HG03064 (cell line): ENCODE results near the gene ZNF75A.
"Not testable (repeated sequence)": the region's sequence is repeated elsewhere in the genome, so short reads cannot be mapped to it uniquely, and the experiment has no call there.

Source experiments
- ATAC-seq: cut with Tn5 transposase; IDR thresholded peaks from one replicate; pipeline ENCODE4 v1.9.1; 2021; ENCODE audit warnings: low read depth; ENCODE audit not compliant: unreplicated experiment

Gene ZNF75A

DNA sequence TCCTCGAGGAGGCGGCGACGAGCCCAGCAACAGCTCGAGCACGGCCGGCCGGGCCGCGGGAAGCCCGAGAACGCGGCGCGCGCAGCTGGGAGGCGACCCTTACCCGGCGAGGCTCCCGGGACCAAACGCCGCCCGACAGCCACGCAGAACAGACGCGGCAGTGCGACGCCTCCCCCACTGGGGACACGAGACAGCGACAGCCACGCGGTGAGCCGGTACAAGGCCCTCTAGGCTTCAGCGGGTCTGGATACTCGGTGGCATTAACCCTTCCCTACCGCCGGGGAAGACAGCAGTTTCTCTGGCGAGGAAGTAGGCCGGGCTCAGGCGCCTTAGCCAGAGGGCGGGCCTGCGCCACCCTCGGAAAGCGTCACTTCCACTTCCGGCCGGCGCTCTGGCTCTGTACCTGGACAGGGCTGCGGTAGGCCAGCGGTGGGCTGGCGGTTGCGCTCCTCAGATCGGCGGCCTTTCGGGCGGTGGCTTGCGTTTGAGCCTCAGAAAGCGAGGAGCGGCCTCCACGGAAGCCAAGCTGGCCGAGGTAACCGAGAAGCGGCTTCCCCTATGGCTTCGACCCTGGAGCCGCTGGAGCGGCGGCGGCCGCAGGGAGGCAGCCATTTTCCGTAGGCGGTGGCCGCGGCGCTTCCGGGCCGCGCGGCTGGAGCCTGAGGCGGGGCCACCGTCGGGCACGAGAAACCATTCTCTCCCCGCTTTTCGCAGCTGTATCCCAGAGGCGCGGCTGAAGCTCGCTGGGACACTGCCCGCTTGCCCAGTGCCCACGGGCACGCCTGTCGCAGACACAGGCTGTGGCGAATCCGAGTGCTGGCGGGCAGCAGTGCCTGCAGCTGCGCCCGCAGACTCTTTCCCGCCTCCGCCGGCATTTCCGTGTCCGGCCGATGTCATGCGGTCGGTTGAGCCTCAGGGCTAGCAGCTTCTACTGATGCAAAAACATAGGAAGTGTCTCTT lies at the start of gene ZNF75A, which contains the start of gene TIGD7:
TSS of gene ZNF75A (plus strand) at position 389 of the 960 bp plus-strand sequence. CDS start 2,932 bp downstream, outside the sequence.
TSS of gene TIGD7 (minus strand) at position 322 of the 960 bp plus-strand sequence. CDS start 4,816 bp downstream, outside the sequence.
- ATAC-seq: peak; percentile 92

DNA sequence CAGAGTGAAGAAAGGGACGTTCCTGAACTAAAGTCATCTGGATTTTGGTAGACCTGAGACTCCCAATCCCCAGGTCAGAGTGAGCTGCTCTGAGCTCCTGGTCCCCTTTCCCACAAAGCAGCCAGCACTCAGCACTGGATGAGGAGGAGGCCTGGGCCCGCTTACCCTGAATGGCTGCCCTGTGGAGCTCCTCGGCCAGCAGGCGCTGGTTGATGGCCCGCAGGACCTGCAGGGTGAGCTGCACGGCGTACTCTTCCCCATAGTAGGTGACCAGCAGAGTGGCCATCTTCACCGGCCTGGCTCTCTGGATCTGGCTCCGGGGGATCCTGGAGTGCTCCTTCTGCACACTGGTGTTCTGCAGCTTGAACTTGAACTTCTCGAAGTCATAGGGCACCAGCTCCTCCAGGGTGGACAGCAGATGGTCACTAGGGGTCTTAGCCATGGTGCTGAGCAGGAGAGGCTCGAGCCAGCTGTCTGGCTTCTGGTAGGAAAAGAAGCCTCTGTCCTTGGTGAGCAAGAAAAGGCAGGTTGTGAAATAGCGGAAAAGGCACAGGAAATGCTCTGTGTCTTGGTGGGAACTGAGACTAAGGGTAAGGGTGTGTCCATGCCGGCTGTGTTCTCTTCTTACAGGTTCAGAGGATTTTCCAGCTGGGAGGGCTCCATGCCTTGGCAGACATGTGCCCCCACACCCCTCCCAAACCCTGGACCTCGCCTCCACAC lies 49.0 kb upstream of the ZNF75A start, which contains the start of gene MEFV:
TSS of gene MEFV (minus strand) at position 488 of the 720 bp plus-strand sequence. CDS start at position 442, 46 bp downstream.
- ATAC-seq: no peak

DNA sequence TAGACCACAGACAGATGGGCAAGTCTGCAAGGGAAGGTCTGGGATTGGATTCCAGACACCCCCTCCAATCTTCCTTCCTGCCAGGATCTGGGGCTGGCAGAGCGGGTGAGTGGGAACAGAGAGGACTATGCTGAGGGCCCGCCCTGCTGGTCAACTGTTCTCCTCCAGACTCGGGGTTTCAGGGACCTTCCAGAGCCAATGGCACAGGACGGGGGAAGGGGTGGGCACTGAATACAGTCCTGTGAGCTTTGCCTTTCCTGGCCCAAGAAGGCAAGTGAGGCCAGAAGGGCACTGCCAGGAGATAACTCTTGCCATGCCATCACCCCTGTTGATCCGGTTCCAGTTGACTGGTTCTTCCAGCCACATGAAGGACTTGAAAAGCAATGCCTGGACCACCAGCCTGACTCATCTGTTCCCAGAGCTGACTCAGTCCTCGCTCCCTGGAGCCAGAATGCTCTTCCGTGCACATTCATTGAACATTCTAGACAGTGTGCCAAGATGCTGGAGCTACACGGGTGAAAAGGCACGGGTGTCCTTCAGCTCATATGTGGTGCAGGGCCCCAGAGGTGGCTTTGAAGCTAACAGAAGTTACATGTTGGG lies 48.3 kb upstream of the ZNF75A start:
- ATAC-seq: no peak

DNA sequence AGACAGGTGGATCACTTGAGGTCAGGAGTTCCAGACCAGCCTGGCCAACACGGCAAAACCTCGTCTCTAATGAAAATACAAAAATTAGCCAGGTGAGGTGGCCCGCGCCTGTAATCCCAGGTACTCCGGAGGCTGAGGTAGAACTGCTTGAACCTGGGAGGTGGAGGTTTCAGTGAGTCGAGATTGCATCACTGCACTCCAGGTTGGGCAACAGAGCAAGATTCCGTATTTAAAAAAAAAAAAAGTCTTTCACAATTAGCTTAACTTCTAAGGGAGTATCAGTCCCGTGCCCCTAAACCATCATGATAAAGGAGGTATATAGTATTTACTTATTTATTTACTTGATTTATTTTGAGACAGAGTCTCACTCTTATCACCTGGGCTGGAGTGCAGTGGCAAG lies 45.5 kb upstream of the ZNF75A start:
- no peak for ATAC-seq

DNA sequence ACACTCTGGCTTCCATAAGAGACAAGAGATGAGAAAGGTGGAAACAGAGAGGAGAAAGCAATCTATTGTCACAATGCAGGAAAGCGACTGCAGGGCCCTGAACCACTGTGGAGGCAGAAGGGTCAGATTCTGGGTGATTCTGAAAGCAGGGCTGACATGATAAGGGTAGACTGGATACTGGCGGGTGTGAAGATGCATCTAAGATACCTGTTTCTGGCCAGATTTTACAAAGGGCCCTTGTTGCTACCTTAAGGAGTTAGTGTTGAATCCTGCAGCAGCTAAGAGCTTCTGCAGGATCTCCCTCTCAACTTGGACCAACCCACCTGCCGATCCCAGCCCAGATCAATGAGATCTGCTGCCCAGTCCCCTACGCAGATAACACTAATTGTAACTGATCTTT lies 42.8 kb upstream of the ZNF75A start:
- no peak for ATAC-seq

DNA sequence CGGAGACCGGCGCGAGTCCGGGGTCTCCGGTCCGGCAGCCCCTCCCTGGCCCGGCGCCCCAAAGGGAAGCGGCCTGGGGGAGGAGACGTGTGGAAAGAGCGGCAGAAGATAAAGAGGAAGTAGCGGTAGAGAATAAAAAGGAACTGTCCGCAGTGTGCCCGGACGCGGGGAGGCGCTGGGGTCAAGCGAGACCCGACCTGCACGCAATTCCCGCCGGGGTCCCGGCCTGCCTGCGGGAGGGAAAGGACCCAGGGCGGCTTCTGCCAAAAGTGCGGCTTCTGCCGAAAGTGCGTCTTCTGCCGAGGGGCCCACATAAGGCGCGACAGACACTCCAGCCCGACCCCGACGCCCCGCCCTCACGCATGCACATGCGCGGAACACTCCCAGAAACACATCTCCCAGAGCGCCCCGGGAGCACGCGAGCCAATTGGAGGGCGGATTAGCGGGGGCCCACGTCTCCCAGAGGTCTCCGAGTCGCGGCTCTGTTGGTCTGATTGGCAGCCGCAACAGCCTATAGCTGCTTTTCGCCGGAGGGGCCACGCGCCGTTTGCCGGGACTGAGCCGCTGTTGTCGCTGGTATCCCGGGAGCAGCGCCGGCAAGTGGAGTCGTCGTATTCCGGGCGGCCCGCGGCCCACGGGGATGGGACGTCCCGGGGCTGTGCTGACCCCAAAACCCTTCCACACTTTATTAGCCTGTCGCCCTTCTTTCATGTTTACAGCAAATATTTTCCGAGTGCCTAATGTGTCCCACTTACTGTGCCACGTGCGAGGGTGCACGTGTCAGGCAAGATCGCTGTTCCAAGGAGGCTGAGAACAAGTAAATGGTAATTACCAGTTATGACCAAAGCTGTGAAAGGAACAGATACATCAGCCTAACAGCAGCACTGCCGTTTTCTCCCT lies 40.9 kb upstream of the ZNF75A start:
- ATAC-seq: peak; percentile 86

DNA sequence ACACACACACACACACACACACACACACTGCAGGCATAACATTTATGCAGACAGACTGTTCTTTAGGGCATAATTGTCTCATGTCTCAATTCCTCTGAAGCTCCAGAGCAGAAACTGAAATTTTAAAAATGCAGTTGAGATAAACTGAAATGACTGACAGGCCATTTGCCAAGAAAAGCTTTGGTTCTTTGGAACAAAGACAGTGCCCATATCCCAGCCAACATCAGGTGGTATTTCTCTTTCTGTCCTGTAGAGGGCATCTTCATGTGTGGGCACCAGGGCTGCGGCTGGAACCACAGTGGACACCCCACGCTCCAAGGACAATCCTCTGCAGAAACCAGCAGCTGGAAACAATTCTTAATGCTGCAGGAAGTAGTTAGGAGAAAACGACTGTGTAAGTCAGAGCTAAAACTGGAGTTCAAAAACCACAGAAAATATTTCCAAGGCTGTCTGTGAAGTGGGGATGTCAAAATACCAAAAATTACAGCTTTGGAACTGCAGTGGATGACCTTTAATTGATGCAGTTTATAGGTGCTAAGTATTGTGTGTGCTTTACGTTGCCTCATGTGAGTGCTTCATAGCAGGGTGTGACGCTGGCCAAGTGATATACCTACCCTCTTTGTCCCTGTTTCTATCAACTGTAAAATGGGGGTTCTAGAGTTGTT lies 38.3 kb upstream of the ZNF75A start:
- ATAC-seq: no peak

DNA sequence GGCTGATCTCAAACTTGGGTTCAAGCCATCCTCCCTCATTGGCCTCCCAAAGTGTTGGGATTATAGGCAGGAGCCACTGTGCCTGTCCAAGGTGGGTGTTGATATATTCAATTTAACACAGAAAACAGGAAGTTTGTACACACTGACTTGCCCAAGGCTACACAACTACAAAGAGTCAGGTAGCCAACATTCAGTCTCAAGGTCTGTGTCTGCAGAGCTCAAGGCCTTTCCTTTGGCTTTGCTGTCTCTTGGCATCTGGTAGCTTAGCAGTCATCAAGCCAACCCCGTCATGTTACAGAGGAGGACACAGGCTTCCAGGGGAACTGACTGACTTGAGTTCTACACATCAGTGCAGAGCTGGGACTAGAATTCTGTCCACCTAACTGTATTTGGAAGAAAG lies 37.0 kb upstream of the ZNF75A start:
- no peak for ATAC-seq

DNA sequence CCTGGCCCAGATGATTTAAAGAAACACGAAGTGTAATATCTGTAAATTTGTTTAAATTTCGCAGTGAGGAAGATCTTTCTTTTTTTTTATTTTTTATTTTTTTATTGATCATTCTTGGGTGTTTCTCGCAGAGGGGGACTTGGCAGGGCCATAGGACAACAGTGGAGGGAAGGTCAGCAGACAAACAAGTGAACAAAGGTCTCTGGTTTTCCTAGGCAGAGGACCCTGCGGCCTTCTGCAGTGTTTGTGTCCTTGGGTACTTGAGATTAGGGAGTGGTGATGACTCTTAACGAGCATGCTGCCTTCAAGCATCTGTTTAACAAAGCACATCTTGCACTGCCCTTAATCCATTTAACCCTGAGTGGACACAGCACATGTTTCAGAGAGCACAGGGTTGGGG lies 34.6 kb upstream of the ZNF75A start:
- not testable (repeated sequence) for ATAC-seq

DNA sequence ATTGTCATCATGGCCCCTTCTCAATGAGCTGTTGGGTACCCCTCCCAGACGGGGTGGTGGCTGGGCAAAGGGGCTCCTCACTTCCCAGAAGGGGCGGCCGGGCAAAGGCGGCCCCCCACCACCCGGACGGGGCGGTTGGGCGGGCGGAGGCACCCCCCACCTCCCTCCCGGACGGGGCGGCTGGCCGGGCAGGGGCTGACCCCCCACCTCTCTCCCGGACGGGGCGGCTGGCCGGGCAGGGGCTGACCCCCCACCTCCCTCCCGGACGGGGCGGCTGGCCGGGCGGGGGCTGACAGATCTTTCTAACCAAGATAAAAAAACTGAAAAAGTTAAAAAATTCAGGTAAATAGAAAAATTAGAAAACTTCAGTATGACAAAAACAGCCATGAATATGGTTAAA lies 34.0 kb upstream of the ZNF75A start:
- ATAC-seq: not testable (repeated sequence)

DNA sequence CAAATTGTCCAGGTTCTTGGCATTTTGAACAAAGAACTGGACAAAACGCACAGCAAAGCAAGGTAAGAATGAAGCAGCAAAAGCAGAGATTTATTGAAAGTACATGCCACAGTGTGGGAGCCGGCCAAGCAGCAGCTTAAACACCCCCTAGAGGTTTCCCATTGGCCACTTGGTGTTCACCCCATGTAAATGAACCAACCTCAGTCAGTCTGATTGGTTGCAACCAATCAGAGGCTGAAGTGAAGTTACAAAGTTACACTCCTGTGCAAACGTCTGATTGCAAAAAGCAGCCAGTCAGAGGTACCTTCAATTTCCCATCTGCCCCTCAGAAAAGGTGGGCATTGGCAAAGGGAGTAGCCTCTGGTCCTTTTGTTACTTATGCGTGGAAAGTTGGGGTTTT lies 30.8 kb upstream of the ZNF75A start:
- ATAC-seq: no peak

DNA sequence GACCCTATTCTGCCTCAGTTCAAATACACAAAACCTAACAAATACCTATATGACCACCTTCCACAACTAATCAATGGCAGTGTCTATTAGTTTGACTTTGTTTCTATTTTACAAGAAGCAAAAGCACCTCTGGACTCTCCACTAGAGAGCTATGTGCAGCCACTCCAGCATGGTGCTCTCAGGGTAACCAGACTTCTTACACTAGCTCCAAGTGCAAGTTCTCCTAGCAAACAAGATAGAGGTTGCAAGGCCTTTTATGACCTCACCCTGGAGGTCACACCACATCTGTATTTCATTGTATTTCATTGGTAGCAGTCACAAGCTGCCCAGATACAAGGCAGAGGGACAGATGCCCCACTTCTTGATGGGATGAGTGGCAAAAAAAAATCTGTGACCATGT lies 30.4 kb upstream of the ZNF75A start:
- no peak for ATAC-seq

DNA sequence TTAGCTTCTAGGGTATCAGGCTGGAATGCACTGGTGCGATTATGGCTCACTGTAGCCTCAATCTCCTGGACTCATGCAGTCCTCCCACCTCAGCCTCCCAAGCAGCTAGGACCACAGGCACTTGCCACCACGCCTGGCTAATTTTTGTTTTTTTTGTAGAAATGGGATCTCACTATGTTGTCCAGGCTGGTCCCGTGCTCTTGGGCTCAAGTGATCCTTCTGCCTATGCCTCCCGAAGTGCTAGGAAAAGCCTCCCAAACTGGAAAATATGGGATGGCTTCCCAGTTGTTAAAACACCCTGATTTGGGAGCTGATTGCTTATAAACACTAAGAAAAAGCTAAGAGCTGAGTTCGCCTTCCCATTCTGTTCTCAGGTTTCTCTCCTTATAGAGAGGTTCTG lies 28.6 kb upstream of the ZNF75A start:
- no peak for ATAC-seq

DNA sequence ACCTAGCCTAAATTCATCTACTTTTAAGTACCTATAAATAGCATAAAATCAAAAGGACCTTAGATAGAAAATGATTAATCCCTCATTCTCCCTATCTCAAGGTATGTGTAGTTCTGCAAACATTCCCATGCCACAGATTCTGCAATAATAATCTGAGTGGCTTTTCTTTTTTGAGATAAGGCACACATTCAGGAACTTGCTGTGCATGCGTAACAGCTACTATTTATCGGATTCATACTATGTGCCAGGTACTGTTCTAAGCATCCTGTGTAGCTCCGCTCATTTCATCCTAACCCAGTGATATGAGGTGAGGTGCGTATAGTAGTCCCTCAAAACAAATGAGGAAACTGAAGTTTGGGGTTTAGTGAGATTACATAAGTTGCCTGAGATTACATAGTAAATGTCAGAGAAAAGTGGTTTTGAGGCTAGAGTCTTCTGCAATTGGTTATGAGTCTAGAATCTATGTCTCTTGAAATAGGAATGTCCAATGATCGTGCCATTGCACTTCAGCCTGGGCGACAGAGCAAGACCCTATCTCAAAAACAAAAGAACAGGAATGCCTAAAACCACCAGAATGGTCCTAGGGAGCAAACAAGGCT lies 24.0 kb upstream of the ZNF75A start:
- no peak for ATAC-seq

DNA sequence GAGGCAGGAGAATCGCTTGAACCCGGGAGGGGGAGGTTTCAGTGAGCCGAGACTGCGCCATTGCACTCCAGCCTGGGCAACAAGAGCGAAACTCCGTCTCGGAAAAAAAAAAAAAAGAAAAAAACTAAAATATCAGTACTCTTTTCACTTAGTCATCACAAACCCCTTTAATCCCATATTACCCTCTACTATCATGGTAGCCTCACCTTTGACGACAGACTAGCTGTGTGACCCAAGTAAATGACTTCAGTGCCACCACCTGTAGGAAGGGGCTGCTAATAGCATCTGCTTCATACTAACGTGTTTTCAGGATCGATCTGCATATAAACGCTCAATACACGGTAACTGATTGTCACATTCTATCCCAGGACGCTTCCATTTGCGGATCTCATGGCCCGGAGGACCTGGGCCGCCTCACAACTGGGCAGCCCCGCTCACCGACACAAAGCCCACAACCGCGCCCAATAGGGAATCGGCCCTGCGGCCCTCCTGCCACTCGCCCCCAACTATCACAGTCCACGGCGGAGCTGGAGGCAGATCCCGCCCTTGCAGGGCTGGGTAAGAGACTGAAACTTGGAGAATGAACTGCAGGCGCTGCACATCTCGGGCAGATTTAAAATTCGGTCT lies 23.1 kb upstream of the ZNF75A start:
- peak; percentile 12 for ATAC-seq

DNA sequence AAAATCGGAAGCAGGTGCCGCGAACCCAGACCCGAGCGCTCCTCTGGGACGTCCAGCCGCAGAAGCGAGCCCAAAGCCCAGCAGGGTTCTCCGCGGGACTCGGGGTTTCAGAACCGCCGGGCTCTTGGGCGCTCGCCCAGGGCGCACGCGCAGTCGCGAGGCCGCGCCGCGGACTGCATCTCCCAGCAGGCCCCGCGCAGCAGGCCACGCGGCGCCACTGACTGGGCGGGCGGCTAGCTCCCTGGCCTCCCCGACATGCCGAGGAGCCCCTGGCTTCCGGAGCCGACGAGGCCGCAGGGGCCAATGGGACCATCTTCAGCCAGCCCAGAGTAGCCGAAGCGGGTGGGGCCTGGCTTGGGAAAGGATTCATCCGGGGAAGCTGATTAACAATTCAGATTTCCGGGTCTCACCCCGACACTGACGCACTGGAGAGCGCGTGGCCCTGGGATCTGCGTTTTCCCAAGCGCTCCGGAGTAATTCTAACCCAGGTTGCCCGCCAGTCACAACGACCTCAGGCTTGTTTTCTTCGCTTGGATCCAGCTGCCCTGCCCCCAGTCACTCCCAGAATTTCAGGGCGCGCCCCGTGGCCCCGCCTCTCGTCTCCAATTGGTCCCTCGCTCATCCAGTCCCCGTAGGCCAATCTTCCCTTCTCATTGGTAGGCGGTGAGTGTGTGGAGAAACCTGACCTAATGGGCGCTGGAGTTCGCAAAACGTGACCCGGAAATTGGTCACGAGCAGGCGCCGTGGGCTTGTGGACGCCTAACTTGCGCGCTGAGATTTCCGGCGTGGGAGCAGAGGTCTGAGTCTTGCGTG lies 22.4 kb upstream of the ZNF75A start, which contains the start of gene ZNF263:
TSS of gene ZNF263 (plus strand) at position 762 of the 813 bp plus-strand sequence. CDS start 328 bp downstream, outside the sequence.
- peak; percentile 67 for ATAC-seq
